Neural cell (in vitro differentiated cells): Measurements from ENCODE around the gene NR1H4. TPM values are rescaled to one million over a fixed set of nuclear protein-coding genes. Genes with fewer than 3 reads are reported as not detected.

Experiments used
- H2AFZ ChIP-seq: fragments of 200-600, 300-800 bp; sonication (generic), shearing (Covaris generic); 2 replicates; pipeline ENCODE4 v1.6.0; 2014; ENCODE audit warnings: low read depth, mild to moderate bottlenecking, antibody characterized with exemption, low read length, moderate library complexity
- H3F3A ChIP-seq: fragments of 200-600 bp; shearing (Covaris generic); 2 replicates; pipeline ENCODE4 v1.6.1; 2016; ENCODE audit warnings: mild to moderate bottlenecking, moderate library complexity, mixed read lengths, antibody characterized with exemption, low read length; ENCODE audit not compliant: insufficient read depth, poor library complexity, severe bottlenecking
- H3K27ac ChIP-seq: fragments of 200-600, 300-800 bp; sonication (generic), shearing (Covaris generic); 2 replicates; pipeline ENCODE4 v1.5.1; 2014; ENCODE audit warnings: mild to moderate bottlenecking, low read length, moderate library complexity
- H3K27me3 ChIP-seq: fragments of 300-800, 200-600 bp; sonication (generic), shearing (Covaris generic); 2 replicates; pipeline ENCODE4 v1.6.0; 2014; ENCODE audit warnings: mild to moderate bottlenecking, low read depth, low read length, moderate library complexity; ENCODE audit not compliant: insufficient read depth
- H3K36me3 ChIP-seq: fragments of 300-800, 200-600 bp; sonication (generic), shearing (Covaris generic); 2 replicates; pipeline ENCODE4 v1.5.1; 2014; ENCODE audit warnings: mild to moderate bottlenecking, antibody characterized with exemption, low read length, moderate library complexity; ENCODE audit not compliant: insufficient read depth
- H3K4me2 ChIP-seq: fragments of 300-800, 200-600 bp; sonication (generic), shearing (Covaris generic); 2 replicates; pipeline ENCODE4 v1.6.0; 2014; ENCODE audit warnings: mild to moderate bottlenecking, low read length
- H3K4me3 ChIP-seq: fragments of 300-800, 200-600 bp; sonication (generic), shearing (Covaris generic); 2 replicates; pipeline ENCODE4 v1.5.1; 2014; ENCODE audit warnings: mild to moderate bottlenecking, low read length, moderate library complexity
- H3K79me2 ChIP-seq: fragments of 200-600 bp; shearing (Covaris generic); replicated peaks from 2 replicates; pipeline ENCODE4 v1.6.0; 2014; ENCODE audit warnings: mild to moderate bottlenecking, low read length, moderate library complexity; ENCODE audit not compliant: insufficient read depth
- H3K9ac ChIP-seq: fragments of 300-800, 200-600 bp; sonication (generic), shearing (Covaris generic); 2 replicates; pipeline ENCODE4 v1.6.1; 2016; ENCODE audit warnings: mild to moderate bottlenecking, low read length, mixed read lengths
- H3K9me2 ChIP-seq: fragments of 200-600 bp; shearing (Covaris generic); 2 replicates; pipeline ENCODE4 v1.6.1; 2016; ENCODE audit warnings: mild to moderate bottlenecking, low read length, mixed read lengths; ENCODE audit not compliant: insufficient read depth
- H3K9me3 ChIP-seq: fragments of 200-600, 300-800 bp; sonication (generic), shearing (Covaris generic); 2 replicates; pipeline ENCODE4 v1.6.1; 2016; ENCODE audit warnings: mild to moderate bottlenecking, mixed run types, low read length, moderate library complexity, mixed read lengths
- H4K20me1 ChIP-seq: fragments of 200-600 bp; shearing (Covaris generic); 2 replicates; pipeline ENCODE4 v1.6.1; 2016; ENCODE audit warnings: mild to moderate bottlenecking, mixed run types; ENCODE audit not compliant: insufficient read depth
- EP300 ChIP-seq: fragments of 450-650 bp; conservative IDR thresholded peaks from 2 replicates; pipeline ENCODE4 v1.6.1; 2014; ENCODE audit warnings: antibody characterized with exemption, mild to moderate bottlenecking, moderate library complexity; ENCODE audit not compliant: poor library complexity, severe bottlenecking
- EZH2 ChIP-seq: fragments of 200-600, 300-800 bp; shearing (Covaris generic), sonication (generic); IDR thresholded peaks from 2 replicates; pipeline ENCODE4 v1.6.1; 2014; ENCODE audit warnings: antibody characterized with exemption, low read length, borderline replicate concordance, mild to moderate bottlenecking; ENCODE audit not compliant: insufficient read depth, poor library complexity, severe bottlenecking
- MXI1 ChIP-seq: fragments of 450-650 bp; conservative IDR thresholded peaks from 2 replicates; pipeline ENCODE4 v1.6.1; 2014; ENCODE audit warnings: antibody characterized with exemption, mild to moderate bottlenecking; ENCODE audit not compliant: poor library complexity, severe bottlenecking
- POLR2AphosphoS5 ChIP-seq: IDR thresholded peaks from 2 replicates; pipeline ENCODE4 v1.6.1; 2012
- RAD21 ChIP-seq: fragments of 450-650 bp; conservative IDR thresholded peaks from 2 replicates; pipeline ENCODE4 v1.6.1; 2014; ENCODE audit warnings: antibody characterized with exemption, mild to moderate bottlenecking, moderate library complexity
- SMC3 ChIP-seq: fragments of 450-650 bp; conservative IDR thresholded peaks from 2 replicates; pipeline ENCODE4 v1.6.1; 2014; ENCODE audit warnings: antibody characterized with exemption, mild to moderate bottlenecking, moderate library complexity; ENCODE audit not compliant: poor library complexity
- TAF1 ChIP-seq: IDR thresholded peaks from 2 replicates; pipeline ENCODE4 v1.6.1; 2012; ENCODE audit warnings: low read depth
- polyA plus RNA-seq: library from polyadenylated mRNA; depleted of rRNA; stranded (reverse); fragments of >200 nt; gene quantifications from 2 replicates; pipeline ENCODE4 v1.2.3, GENCODE V29; 2014
- TF ChIP-seq, protein P1 (sequence below): IDR thresholded peaks from 2 replicates; pipeline ENCODE4 v1.6.1; 2012; ENCODE audit warnings: borderline replicate concordance
- TF ChIP-seq, protein P2 (sequence below): fragments of 450-650 bp; IDR thresholded peaks from 2 replicates; pipeline ENCODE4 v1.5.1; 2014; ENCODE audit warnings: antibody characterized with exemption, mild to moderate bottlenecking, moderate library complexity; ENCODE audit not compliant: poor library complexity, severe bottlenecking

Gene NR1H4
- polyA plus RNA-seq, 1 donor from 2014 or later, result not detected

DNA sequence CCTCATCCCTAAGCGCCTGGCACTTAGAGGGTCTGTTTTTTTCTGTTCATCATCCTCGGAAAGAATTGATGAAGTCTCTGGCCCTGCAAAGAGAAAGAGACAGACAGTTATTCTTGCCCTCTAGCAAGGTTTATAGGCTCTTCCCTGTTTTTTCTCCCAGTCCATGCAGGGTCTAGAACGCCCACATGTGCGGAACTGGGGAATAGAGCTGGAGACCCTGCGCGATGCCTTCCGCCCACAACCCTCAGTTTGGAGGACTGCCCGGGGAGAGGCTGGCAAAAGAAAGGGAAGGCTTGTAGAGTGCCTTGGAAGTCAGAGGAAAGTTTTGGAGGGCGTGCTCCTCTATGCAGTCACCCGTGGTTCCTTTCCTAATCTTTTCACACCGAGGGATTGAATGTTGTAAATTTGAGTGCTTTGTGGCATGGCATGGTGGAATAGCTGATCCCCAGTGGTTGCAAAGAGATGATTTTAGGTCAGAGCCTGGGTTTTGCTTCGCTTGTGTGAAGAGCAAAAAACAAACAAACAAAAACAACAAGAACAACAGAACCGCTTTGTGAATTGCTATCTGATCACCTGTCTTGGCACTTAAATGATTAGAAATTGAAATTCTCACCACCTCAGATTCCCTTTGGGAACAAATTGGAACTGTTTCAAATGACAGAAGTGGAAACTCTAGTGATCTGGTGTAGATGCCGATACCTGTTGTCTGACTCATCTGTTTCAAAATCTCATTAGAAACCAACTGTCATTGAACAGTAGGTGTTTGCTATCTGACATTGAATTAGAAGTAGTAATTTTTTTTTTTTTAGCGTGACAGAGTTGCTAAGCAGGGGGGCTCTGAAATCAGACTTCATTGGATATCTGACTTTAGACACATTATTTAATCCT is 100.8 kb downstream of the NR1H4 start:
- Histone ChIP-seq H3K9ac (peak overlapping the region; percentile 48), H3K27ac (no peak overlapping the region), H2AFZ (peak overlapping the region; percentile 70), H3K36me3 (no peaks in the 10 kb centered on the region), H4K20me1 (no peaks in the 10 kb centered on the region), H3K9me2 (no peaks in the 10 kb centered on the region), H3K27me3 (peaks cover 7% of the 10 kb centered on the region), H3K9me3 (no peaks in the 10 kb centered on the region), H3K4me2 (peak overlapping the region; percentile 86), H3K79me2 (peaks cover 6% of the 10 kb centered on the region), H3F3A (no peaks in the 10 kb centered on the region), H3K4me3 (peak overlapping the region; percentile 94)
- no peak for TF ChIP-seq TAF1
- TF ChIP-seq RAD21, result no peak
- no peak for TF ChIP-seq SMC3
- TF ChIP-seq MXI1, result no peak
- TF ChIP-seq, protein P1, sequence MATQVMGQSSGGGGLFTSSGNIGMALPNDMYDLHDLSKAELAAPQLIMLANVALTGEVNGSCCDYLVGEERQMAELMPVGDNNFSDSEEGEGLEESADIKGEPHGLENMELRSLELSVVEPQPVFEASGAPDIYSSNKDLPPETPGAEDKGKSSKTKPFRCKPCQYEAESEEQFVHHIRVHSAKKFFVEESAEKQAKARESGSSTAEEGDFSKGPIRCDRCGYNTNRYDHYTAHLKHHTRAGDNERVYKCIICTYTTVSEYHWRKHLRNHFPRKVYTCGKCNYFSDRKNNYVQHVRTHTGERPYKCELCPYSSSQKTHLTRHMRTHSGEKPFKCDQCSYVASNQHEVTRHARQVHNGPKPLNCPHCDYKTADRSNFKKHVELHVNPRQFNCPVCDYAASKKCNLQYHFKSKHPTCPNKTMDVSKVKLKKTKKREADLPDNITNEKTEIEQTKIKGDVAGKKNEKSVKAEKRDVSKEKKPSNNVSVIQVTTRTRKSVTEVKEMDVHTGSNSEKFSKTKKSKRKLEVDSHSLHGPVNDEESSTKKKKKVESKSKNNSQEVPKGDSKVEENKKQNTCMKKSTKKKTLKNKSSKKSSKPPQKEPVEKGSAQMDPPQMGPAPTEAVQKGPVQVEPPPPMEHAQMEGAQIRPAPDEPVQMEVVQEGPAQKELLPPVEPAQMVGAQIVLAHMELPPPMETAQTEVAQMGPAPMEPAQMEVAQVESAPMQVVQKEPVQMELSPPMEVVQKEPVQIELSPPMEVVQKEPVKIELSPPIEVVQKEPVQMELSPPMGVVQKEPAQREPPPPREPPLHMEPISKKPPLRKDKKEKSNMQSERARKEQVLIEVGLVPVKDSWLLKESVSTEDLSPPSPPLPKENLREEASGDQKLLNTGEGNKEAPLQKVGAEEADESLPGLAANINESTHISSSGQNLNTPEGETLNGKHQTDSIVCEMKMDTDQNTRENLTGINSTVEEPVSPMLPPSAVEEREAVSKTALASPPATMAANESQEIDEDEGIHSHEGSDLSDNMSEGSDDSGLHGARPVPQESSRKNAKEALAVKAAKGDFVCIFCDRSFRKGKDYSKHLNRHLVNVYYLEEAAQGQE, result no peak
- no peak for TF ChIP-seq EZH2
- TF ChIP-seq EP300, result no peak
- TF ChIP-seq, protein P2, sequence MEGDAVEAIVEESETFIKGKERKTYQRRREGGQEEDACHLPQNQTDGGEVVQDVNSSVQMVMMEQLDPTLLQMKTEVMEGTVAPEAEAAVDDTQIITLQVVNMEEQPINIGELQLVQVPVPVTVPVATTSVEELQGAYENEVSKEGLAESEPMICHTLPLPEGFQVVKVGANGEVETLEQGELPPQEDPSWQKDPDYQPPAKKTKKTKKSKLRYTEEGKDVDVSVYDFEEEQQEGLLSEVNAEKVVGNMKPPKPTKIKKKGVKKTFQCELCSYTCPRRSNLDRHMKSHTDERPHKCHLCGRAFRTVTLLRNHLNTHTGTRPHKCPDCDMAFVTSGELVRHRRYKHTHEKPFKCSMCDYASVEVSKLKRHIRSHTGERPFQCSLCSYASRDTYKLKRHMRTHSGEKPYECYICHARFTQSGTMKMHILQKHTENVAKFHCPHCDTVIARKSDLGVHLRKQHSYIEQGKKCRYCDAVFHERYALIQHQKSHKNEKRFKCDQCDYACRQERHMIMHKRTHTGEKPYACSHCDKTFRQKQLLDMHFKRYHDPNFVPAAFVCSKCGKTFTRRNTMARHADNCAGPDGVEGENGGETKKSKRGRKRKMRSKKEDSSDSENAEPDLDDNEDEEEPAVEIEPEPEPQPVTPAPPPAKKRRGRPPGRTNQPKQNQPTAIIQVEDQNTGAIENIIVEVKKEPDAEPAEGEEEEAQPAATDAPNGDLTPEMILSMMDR, result no peak
- TF ChIP-seq POLR2AphosphoS5, result no peak

DNA sequence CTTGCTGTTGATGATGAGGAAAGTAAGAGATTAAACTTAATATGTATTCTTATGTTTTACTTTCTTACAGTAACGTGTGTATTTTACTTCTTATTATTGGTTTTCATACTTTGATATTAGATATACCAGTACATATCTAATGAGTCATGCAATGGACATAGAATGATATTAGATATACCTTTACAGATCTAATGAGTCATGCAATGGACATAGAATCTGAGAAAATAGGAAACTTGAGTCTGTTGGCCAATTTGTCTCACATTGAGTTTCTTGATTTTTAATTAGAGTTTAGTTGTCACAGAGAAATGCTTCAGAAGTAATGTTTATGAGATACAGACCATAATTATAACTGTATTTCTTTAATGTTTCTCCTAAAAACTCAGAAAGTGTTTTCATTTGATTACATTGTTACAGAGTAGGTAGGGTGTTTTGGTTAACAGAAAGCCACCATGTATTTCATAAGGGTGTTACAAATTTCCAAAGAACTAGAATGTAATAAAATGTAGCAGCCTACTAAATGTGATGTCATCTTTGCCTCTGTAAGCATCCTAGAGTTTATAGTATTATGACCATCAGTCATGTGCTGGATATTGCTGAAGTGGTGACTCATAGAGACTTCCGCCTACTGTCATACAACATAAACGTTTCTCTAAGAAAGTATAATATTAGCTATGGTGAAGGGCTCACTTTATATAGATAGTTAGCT is 102.8 kb downstream of the NR1H4 start:
- Histone ChIP-seq H2AFZ (no peak overlapping the region), H3K4me2 (no peak overlapping the region)

More for the DNA sequence above, 102.8 kb downstream of the NR1H4 start:
- Histone ChIP-seq H4K20me1 (no peaks in the 10 kb centered on the region), H3K9me3 (no peaks in the 10 kb centered on the region), H3F3A (no peaks in the 10 kb centered on the region), H3K36me3 (no peaks in the 10 kb centered on the region), H3K27me3 (peaks cover 7% of the 10 kb centered on the region), H3K4me3 (no peak overlapping the region), H3K79me2 (peaks cover 6% of the 10 kb centered on the region), H3K9ac (no peak overlapping the region), H3K27ac (no peak overlapping the region), H3K9me2 (no peaks in the 10 kb centered on the region)
- TF ChIP-seq EZH2 (no peak), EP300 (no peak), SMC3 (no peak), RAD21 (no peak), MXI1 (no peak), TAF1 (no peak), POLR2AphosphoS5 (no peak)
- TF ChIP-seq, protein P1, result no peak
- TF ChIP-seq, protein P2, result no peak
